ENCODE measurements around the gene PUSL1. TPM values are rescaled to one million over a fixed set of nuclear protein-coding genes. Genes with fewer than 3 reads are reported as not detected.

PUSL1 gene
- total RNA-seq, 1 donor from 2014 or later, result 28.3 TPM

GRCh38 chr1:1320666-1321448, 12.5 kb downstream of the PUSL1 start:
- intact Hi-C loops (cut with DNase I), result no loop called here
- no peak for TF ChIP-seq CTCF (IDR thresholded peaks at IDR 0.05)
- peaks cover 21 to 31% of the 10 kb centered on the region in 2 donors for H3K36me3 ChIP-seq

GRCh38 chr1:1321477-1321876, 13.1 kb downstream of the PUSL1 start:
- no peak overlapping the region for H3K4me3 ChIP-seq
- H3K36me3 ChIP-seq, result peaks cover 21 to 26% of the 10 kb centered on the region in 2 donors
- no peak for TF ChIP-seq CTCF (IDR thresholded peaks at IDR 0.05)
- no peaks in the 10 kb centered on the region for H3K27me3 ChIP-seq
- H3K27ac ChIP-seq, result peak overlapping the region in 1 of 2 donors; percentile 30
- DNase-seq (ENCODE audit: low spot score in 2 of 2), result no peak
- H3K4me1 ChIP-seq, result peaks cover 12 to 45% of the 10 kb centered on the region in 2 donors
- no peaks in the 10 kb centered on the region for H3K9me3 ChIP-seq
- intact Hi-C loops (cut with DNase I), result no loop called here

More at GRCh38 chr1:1320666-1321448, 12.5 kb downstream of the PUSL1 start:
- H3K27ac ChIP-seq, result peak overlapping the region; percentile 3 to 30
- H3K9me3 ChIP-seq, result no peaks in the 10 kb centered on the region
- no peak for DNase-seq (ENCODE audit: low spot score in 2 of 2)
- no peak overlapping the region for H3K4me3 ChIP-seq
- H3K4me1 ChIP-seq, result peaks cover 12 to 44% of the 10 kb centered on the region in 2 donors
- H3K27me3 ChIP-seq, result no peaks in the 10 kb centered on the region

GRCh38 chr1:1322418-1322817, 14.0 kb downstream of the PUSL1 start:
- H3K36me3 ChIP-seq, result peaks cover 23 to 29% of the 10 kb centered on the region in 2 donors
- H3K27me3 ChIP-seq, result no peaks in the 10 kb centered on the region
- peaks cover 12 to 45% of the 10 kb centered on the region in 2 donors for H3K4me1 ChIP-seq
- intact Hi-C loops (cut with DNase I), result no loop called here
- no peak overlapping the region for H3K4me3 ChIP-seq
- no peak overlapping the region for H3K27ac ChIP-seq
- DNase-seq (ENCODE audit: low spot score in 2 of 2), result no peak
- TF ChIP-seq CTCF (IDR thresholded peaks at IDR 0.05), result no peak
- H3K9me3 ChIP-seq, result no peaks in the 10 kb centered on the region

GRCh38 chr1:1322952-1323351, 14.6 kb downstream of the PUSL1 start:
- intact Hi-C loops (cut with DNase I), result no loop called here
- no peaks in the 10 kb centered on the region for H3K9me3 ChIP-seq
- no peak overlapping the region for H3K27ac ChIP-seq
- H3K4me3 ChIP-seq, result peak overlapping the region in 1 of 2 donors; percentile 5
- H3K4me1 ChIP-seq, result peaks cover 12 to 42% of the 10 kb centered on the region in 2 donors
- DNase-seq (ENCODE audit: low spot score in 2 of 2), result no peak
- H3K27me3 ChIP-seq, result no peaks in the 10 kb centered on the region
- no peak for TF ChIP-seq CTCF (IDR thresholded peaks at IDR 0.05)
- peaks cover 28 to 35% of the 10 kb centered on the region in 2 donors for H3K36me3 ChIP-seq

GRCh38 chr1:1324084-1324523, 15.7 kb downstream of the PUSL1 start:
- Histone ChIP-seq H3K4me3 (peak overlapping the region; percentile 70 to 89), H3K27me3 (no peaks in the 10 kb centered on the region), H3K36me3 (peaks cover 27 to 40% of the 10 kb centered on the region in 2 donors), H3K4me1 (peaks cover 8 to 33% of the 10 kb centered on the region in 2 donors), H3K27ac (peak overlapping the region; percentile 72 to 76), H3K9me3 (no peaks in the 10 kb centered on the region)
- intact Hi-C loops (cut with DNase I), result loop anchor here (1.0 to 2.0 kb wide), 3 partner anchors 15 to 75 kb away; partner anchors contain the start of genes CCNL2, DVL1 and PUSL1
- no peak for DNase-seq (ENCODE audit: low spot score in 2 of 2)
- no peak for TF ChIP-seq CTCF (IDR thresholded peaks at IDR 0.05)

All from ascending aorta (tissue), 2 donors.